K562 (cell line): ENCODE results near the gene SLC35B4.

ENCODE experiments used
- CTCF ChIP-seq, 3 experiments: IDR thresholded peaks in 2 of 3; conservative IDR thresholded peaks in 1 of 3; 2 replicates each; pipeline ENCODE4 v1.5.1; 2011 to 2012; ENCODE audit warnings: low read length in 3 of 3, mild to moderate bottlenecking in 3 of 3, control low read depth in 2 of 3, improper control_type of control experiment in 1 of 3, inconsistent platforms in 1 of 3, low read depth in 1 of 3, mixed read lengths in 1 of 3, moderate library complexity in 1 of 3; ENCODE audit not compliant: insufficient read depth in 2 of 3
- NR2C1 ChIP-seq, 2 experiments: fragments of 450-650 bp; IDR thresholded peaks; 2 replicates each; pipeline ENCODE4 v1.6.1; 2017; ENCODE audit warnings: mild to moderate bottlenecking in 2 of 2, antibody characterized with exemption in 1 of 2, inconsistent platforms in 1 of 2, missing compliant biosample characterization in 1 of 2, missing genetic modification characterization in 1 of 2

- TF ChIP-seq CTCF (IDR thresholded peaks at IDR 0.05 in 2 of 3, conservative IDR thresholded peaks at IDR 0.05 in 1 of 3; ENCODE audit: insufficient read depth in 2 of 3, low read depth in 1 of 3, low read length in 3 of 3) (no peak), NR2C1 (IDR thresholded peaks at IDR 0.05) (no peak), NR2C1 (tag; IDR thresholded peaks at IDR 0.05) (no peak)
Observed at GRCh38 chr7:134330974-134331373, 14.2 kb upstream of the SLC35B4 start.
